AML-193 (cell line): Measurements from ENCODE around the gene BPGM.
"Not testable (repeated sequence)": the region's sequence is repeated elsewhere in the genome, so short reads cannot be mapped to it uniquely, and the experiment has no call there.

Experiments used
- DNase-seq, 2 experiments: peaks; one replicate each; lab custom pipeline; 2025; lab: John Stamatoyannopoulos, UW

BPGM gene

DNA sequence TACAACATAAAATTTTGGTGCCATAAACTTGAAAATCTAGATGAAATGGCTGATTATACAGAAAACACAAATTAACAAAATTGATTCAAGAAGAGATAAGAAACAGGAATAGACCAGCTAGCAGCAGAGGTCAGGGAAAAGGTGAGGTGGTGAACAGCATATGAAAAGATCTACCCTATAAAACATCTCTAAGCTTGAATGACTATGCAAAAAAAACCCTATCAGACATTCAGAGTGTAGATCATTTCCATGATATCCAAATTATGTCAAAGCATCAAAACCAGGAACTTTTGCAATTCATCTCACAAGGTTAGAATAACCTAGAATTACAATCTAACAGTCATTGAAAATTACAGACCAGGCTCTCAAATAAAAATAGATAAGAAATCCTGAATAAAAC lies 14.6 kb upstream of the BPGM start:
- DNase-seq = no peak

GRCh38 chr7:134632937-134633540 lies 13.6 kb upstream of the BPGM start:
- peak; percentile 23 for DNase-seq

- no peak for DNase-seq
These were observed 10.6 kb upstream of the BPGM start for GRCh38 chr7:134636008-134636449.

- no peak for DNase-seq
These were observed 9.2 kb upstream of the BPGM start for GRCh38 chr7:134637441-134637840.

GRCh38 chr7:134637934-134638719 lies 8.5 kb upstream of the BPGM start:
- DNase-seq = no peak

DNA sequence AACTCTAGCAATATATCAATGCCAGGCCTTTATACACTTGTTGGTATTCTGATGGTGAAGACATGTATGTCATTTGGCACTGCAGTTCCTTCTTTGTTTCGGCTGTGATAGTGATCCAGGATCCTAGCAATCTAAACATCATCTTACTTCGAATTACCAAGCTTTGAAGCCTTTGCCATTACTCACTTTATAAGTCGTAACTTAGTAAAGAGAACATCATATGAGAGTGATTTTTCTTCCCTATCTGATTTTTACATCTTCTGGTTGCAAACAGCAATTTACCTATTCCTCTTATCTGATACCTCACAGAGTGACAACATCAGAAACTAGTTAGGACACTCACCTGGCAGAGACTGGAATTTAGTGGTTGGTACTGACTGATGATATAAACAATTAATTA lies 7.6 kb upstream of the BPGM start:
- no peak for DNase-seq

DNA sequence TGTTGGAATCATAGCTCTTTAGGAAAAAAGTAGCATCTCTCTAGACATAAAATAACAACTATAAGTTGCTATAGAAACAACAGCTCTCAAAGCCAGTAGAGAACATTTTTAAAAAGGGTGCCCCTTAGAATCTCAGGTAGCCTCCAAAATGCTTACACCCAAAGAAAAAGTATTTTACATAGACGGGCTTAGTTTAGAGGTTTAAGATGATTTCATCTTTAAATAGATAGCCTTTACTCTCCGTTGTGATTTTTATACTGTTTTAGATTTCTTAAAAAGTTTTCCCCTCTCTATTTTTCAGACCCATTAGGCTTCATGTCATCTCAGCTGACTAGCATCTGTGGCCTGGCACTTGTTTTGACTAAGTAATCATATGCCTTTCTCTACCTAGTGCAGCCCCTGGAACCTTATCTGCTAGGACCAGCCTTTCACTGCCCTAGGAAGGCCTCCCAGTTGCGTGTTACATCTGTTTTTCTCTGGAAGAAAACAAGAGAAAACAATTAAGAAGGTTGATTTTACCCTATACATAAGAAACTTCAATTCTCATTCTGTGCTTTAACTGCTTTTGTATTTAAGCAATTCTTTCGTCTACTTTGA lies 6.9 kb upstream of the BPGM start:
- no peak for DNase-seq

DNA sequence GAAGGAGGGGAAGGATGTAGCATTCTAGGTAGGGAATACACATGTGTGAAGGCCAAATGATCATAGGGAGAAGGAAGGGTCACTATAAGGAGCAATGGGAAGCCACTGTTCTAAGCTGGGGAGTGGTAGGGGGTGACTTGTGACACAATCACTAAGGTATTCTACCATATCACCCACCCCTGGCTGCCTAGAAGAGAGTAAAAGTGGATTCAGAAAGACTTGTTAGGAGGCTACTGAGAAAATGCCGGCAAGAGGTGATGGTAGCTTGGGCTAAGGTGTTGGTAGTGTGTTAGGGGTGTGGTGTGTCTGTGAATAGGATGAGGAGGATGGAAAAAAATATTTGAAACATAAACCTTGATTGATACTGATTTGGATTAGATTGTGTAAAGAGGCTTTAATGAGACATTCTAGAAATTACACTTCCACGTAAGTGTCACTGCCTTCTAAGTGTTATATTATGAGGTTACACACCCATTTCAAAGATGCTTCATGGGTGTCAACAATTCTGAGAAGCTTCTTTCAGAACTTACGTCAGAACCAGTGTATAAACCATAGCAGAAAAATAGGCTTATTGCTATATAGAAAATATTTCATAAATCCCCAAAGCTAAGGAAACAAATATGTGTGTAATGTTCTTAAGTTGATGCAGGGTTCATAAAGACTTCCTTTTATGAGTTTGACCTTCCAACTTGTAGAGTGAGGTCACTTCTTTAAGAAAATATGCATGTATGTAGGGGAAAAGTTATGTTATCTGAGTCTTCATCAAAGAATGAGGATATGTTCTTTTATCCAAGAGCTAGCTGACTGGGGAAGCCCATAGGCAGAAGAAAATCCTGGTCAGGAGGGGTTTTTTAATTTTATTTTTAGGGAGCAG lies 5.6 kb upstream of the BPGM start:
- DNase-seq = no peak

DNA sequence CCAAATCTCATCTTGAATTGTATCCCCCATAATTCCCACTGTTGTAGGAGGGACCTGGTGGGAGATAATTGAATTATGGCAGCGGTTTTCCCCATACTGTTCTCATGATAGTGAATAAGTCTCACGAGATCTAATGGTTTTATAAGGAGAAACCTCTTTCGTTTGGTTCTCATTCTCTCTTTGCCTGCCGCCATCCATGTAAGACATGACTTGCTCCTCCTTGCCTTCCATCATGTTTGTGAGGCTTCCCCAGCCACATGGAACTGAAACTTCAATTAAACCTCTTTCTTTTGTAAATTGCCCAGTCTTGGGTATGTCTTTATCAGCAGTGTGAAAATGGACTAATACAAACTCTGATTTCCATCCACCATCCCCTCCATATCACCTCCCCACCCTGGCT lies 4.7 kb upstream of the BPGM start:
- DNase-seq = not testable (repeated sequence)

DNA sequence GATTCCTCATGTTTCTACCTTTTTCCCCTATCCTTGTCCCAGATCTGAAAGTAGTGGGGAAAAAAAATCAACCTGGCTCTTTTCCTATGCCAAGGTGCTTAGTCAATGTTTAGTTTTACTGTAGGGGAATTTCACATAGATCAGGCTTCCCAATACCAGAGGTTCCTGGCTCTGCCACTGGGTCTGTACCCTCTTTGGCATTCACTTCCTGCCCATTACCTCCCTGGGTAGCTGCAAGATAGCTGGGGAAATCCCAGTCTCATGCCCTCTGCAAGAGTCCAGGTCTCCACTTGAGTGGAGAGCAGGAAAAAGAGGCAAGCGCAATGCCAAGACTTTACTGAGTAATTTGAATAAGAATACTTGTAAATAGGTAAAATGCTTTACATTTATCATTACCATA lies 3.5 kb upstream of the BPGM start:
- no peak for DNase-seq

DNA sequence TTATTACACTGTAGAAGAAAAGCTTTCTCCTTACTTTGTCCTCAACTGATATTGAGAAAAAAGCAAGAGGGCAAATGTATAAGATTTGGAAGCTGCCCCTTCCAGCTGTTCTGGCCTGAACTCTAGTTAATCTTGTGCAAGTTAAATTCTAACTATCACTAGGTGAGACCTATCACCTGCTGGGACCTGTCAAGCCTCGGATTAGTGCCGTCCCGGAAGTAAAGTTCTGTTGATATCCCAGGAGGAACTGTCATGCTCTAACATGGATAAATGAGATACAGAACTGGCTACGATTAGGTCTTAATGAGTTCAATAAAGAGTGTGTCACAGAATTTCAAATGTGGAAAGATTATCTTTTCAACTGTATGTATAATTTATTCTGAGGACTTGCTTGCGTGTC lies 1.2 kb upstream of the BPGM start:
- DNase-seq = no peak

DNA sequence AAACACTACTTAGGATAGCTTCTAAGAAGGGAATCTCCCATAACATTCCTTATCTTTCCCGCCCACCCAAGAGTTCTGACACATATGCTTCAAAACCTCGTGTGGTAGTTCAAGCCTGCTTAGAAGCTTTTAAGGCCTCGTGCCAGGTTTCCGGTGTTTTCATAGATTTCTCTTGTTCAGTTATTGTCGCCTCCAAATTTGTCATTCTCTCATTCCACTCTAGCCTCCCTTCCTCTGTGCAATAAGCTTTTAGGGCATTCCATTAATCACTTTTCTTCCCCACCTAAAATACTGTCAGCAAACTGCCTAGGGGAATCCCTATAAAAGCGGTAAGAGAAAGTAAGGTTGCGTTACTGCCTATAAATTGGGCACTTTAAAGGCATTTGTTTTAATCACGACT lies 718 bp upstream of the BPGM start:
- no peak for DNase-seq

DNA sequence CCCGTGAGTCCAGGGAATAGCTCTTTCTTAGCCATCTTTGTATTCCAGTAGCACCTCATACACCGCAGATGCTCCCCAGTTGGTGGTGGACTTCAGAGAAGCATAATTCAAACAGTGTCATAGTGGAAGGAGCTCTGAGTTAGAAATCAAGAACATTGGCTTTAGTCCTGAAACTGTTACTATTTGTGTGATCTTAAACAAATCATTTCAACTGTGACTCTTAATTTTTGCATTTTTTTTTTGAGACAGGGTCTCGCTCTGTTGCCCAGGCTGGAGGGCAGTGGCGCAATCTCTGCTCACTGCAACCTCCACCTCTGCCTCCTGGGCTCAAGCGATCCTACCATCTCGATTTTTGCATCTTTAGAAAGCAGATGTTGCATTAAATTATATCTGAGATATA lies 1.8 kb downstream of the BPGM start:
- no peak for DNase-seq

- peak in 1 of 2 experiments; percentile 25 for DNase-seq
These were observed 2.6 kb downstream of the BPGM start for GRCh38 chr7:134649226-134649775.

DNA sequence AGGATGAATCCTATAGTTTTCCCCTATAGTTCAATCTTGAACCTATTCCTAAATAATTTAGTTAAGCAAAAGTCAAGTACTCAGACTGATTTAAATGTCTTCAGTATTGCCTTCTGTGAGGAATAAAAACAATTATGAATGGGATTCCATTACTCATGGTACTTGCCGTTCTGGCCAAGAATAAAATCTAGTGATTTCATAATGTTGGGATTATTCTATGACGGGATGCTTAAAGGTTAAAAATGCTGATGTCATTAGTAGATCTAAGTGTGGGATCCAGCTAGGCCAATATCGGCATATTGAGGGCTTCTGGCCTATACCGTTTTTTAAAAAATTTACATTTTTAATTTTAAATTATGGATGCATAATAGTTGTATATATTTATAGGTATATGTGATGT lies 5.3 kb downstream of the BPGM start:
- no peak for DNase-seq

- DNase-seq = no peak
These were observed 7.6 kb downstream of the BPGM start for GRCh38 chr7:134654104-134654775.

DNA sequence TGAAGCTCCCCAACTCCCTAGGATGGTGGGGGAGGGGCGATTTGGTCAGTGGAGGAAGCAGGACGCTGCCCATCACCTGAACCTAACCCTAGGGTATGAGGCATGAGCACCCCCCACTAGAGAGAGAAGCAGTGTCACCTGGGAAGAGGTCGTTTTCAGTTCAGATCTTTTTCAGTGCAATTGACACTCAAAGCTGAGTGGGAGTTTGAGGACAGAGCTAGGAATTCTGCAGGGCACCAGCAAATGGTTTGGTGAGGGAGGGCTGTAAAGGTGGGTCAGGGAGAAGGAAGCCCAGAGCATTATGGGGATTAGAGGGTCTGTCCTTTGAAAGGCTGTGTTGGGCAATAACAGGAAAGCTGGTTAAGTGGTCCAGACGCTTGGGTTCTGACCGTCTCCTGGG lies 10.9 kb downstream of the BPGM start:
- no peak for DNase-seq

GRCh38 chr7:134660242-134660785 lies 13.7 kb downstream of the BPGM start:
- DNase-seq = no peak

GRCh38 chr7:134660961-134661376 lies 14.3 kb downstream of the BPGM start:
- no peak for DNase-seq

DNA sequence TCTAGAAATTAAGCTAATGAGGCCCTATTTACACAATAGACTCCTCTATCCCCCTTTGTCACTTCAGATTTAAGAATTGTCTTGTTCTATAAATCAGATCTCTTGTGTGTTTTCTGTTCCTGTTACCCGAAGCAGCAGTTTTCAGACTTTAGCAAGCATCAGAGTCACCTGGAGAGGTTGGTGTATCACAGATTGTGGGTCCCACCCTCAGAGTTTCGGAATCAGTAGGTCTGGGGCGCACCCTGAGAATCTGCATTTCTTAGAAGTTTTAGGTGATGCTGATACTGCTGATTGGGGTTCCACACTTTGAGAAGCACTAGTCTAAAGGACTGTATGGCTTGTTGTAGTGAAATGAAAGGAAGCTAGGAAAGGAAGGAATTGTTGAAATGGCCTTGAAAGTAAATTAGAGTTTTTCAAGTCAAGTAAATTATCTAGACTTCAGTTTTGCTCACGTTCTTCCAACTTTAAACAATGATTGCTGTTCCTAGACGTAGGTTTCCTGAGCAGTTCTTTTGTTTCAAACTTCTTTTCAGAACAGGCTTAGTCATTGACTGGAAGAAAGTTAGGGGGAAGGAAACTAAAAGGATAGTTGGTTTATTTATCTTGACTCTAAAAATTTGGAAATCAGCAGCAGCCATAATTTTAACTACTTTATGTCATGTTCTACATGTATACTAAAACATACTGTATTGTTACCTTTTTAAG lies 15.7 kb downstream of the BPGM start:
- no peak for DNase-seq

- DNase-seq = no peak
These were observed 16.2 kb downstream of the BPGM start for GRCh38 chr7:134662871-134663205.
